ENCODE measurements around the gene RHOF.

DNA sequence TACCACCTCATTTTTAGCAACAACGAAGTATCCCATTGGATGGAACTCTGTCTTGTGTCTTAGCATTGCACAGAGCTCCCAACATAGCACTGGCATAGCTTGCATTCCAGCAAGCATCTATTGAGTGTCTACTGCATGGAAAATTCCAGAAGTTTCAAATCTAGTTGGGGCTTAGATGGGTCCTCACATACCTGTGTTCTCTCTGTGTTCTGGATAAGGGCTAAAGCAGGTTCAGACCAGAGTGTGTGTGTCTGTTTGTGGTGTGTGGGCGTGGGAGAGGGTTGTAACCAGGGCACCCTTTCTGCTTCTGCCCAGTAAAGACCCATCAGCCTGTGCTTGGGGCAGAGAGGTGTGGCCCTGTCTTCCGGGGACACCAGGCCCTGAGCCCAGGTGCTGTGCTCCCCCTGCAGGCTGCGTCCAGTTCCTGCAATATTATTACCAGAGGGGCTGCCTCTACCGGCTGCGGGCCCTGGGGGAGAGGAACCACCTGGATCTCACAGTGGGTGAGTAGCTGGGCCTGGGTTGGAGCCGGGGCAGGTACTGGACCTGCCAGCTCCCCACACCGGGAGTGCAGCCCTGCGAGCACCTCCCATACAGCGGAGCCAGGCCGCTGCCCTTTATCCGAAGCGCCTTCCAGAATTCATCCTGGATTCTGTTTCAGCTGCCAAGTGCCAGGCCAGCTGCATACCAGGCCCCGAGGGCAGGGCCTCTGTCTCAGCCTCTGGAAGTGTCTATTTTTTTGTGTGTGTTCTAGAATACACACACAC is 20.3 kb downstream of the RHOF start:
- TF ChIP-seq EZH2 (IDR thresholded peaks at IDR 0.05; ENCODE audit: borderline replicate concordance, low read length) (no peak), CTCF (IDR thresholded peaks at IDR 0.05; ENCODE audit: low read length) (peak; percentile 96)

Data from OCI-LY1 (cell line).